WTC11 (cell line): ENCODE data around the gene TMEFF2. TPM values are rescaled to one million over a fixed set of nuclear protein-coding genes. Genes with fewer than 3 reads are reported as not detected.
A peak's percentile ranks its signal among the peaks of the same experiment; 100 is the strongest.

Experiments
- ATAC-seq: fragments of 200-7000 bp; cut with Tn5 transposase; 2 replicates; pipeline ENCODE4 v1.10.0; 2021; ENCODE audit warnings: mild to moderate bottlenecking, moderate library complexity
- CTCF ChIA-PET: fragments of 300-600 bp; sonication (Branson Sonifier 250); formaldehyde crosslinking; loops from one replicate; lab custom pipeline; 2021; ENCODE audit warnings: antibody characterized with exemption; lab: Charles Lee
- POLR2A ChIA-PET: fragments of 350-600 bp; sonication (Branson Sonifier 250); formaldehyde crosslinking; loops from one replicate; lab custom pipeline; 2021; ENCODE audit warnings: antibody characterized with exemption; lab: Charles Lee
- DNase-seq: peaks from one replicate; pipeline ENCODE4 v3.0.0; 2021; ENCODE audit warnings: low spot score
- H3K27ac Mint-ChIP-seq: 2 replicates; pipeline ENCODE4 v1.8.0; 2021; ENCODE audit warnings: mixed read lengths
- H3K27me3 Mint-ChIP-seq: 2 replicates; pipeline ENCODE4 v1.8.0; 2021; ENCODE audit warnings: low read depth, mild to moderate bottlenecking, moderate library complexity, mixed read lengths
- H3K36me3 Mint-ChIP-seq: 2 replicates; pipeline ENCODE4 v1.8.0; 2021; ENCODE audit warnings: mixed read lengths
- H3K4me1 Mint-ChIP-seq: 2 replicates; pipeline ENCODE4 v1.8.0; 2022; ENCODE audit warnings: mixed read lengths
- H3K4me3 Mint-ChIP-seq: 2 replicates; pipeline ENCODE4 v1.8.0; 2021; ENCODE audit warnings: mild to moderate bottlenecking, moderate library complexity, mixed read lengths
- H3K9me3 Mint-ChIP-seq: 2 replicates; pipeline ENCODE4 v1.8.0; 2021; ENCODE audit warnings: mixed read lengths
- ATF1 ChIP-seq: sonication (generic); formaldehyde crosslinking; IDR thresholded peaks from 2 replicates; pipeline ENCODE4 v1.8.1; 2023; ENCODE audit warnings: mild to moderate bottlenecking, moderate library complexity, missing genetic modification reagents
- CREM ChIP-seq: sonication (generic); formaldehyde crosslinking; IDR thresholded peaks from 2 replicates; pipeline ENCODE4 v1.8.1; 2022; ENCODE audit warnings: mild to moderate bottlenecking, missing genetic modification reagents, moderate library complexity
- ELF4 ChIP-seq: sonication (generic); formaldehyde crosslinking; IDR thresholded peaks from 2 replicates; pipeline ENCODE4 v1.8.1; 2022; ENCODE audit warnings: low read depth, mild to moderate bottlenecking, moderate library complexity, missing genetic modification reagents
- EMX1 ChIP-seq: fragments of 250-450 bp; sonication (Bioruptor Pico); IDR thresholded peaks from 2 replicates; pipeline ENCODE4 v1.8.0; 2021; ENCODE audit warnings: mild to moderate bottlenecking
- ETV6 ChIP-seq: sonication (generic); formaldehyde crosslinking; IDR thresholded peaks from 2 replicates; pipeline ENCODE4 v1.8.1; 2022; ENCODE audit warnings: mild to moderate bottlenecking, missing genetic modification reagents
- FOXK1 ChIP-seq: sonication (generic); formaldehyde crosslinking; IDR thresholded peaks from 2 replicates; pipeline ENCODE4 v1.8.0; 2022; ENCODE audit warnings: mild to moderate bottlenecking, moderate library complexity, missing genetic modification reagents
- GRHL2 ChIP-seq: fragments of 250-450 bp; sonication (Bioruptor Pico); IDR thresholded peaks from 2 replicates; pipeline ENCODE4 v1.8.0; 2022; ENCODE audit warnings: mild to moderate bottlenecking, moderate library complexity; ENCODE audit not compliant: insufficient replicate concordance, severe bottlenecking
- JUN ChIP-seq: sonication (generic); formaldehyde crosslinking; IDR thresholded peaks from 2 replicates; pipeline ENCODE4 v1.8.0; 2023; ENCODE audit warnings: mild to moderate bottlenecking, missing genetic modification reagents
- KAT7 ChIP-seq: sonication (generic); formaldehyde crosslinking; IDR thresholded peaks from 2 replicates; pipeline ENCODE4 v1.8.1; 2023; ENCODE audit warnings: missing genetic modification reagents, mild to moderate bottlenecking, borderline replicate concordance
- MXD4 ChIP-seq: fragments of 250-450 bp; sonication (Bioruptor Pico); IDR thresholded peaks from 2 replicates; pipeline ENCODE4 v1.8.0; 2021; ENCODE audit warnings: mild to moderate bottlenecking, moderate library complexity, borderline replicate concordance
- NFATC4 ChIP-seq: fragments of 250-450 bp; sonication (Bioruptor Pico); IDR thresholded peaks from 2 replicates; pipeline ENCODE4 v1.9.0; 2021; ENCODE audit warnings: mild to moderate bottlenecking
- PRRX2 ChIP-seq: fragments of 250-450 bp; sonication (Bioruptor Pico); IDR thresholded peaks from 2 replicates; pipeline ENCODE4 v1.8.0; 2021; ENCODE audit warnings: mild to moderate bottlenecking
- RELA ChIP-seq: sonication (generic); formaldehyde crosslinking; IDR thresholded peaks from 2 replicates; pipeline ENCODE4 v1.8.1; 2022; ENCODE audit warnings: missing genetic modification reagents, mild to moderate bottlenecking, borderline replicate concordance
- RORB ChIP-seq: fragments of 250-450 bp; sonication (Bioruptor Pico); IDR thresholded peaks from 2 replicates; pipeline ENCODE4 v1.9.0; 2021; ENCODE audit warnings: mild to moderate bottlenecking
- SP1 ChIP-seq: sonication (generic); formaldehyde crosslinking; conservative IDR thresholded peaks from 2 replicates; pipeline ENCODE4 v1.8.1; 2022; ENCODE audit warnings: missing genetic modification reagents
- TCF7 ChIP-seq: sonication (generic); formaldehyde crosslinking; IDR thresholded peaks from 2 replicates; pipeline ENCODE4 v1.8.0; 2022; ENCODE audit warnings: mild to moderate bottlenecking, low read depth, missing genetic modification reagents, moderate library complexity
- TP53 ChIP-seq: sonication (generic); formaldehyde crosslinking; IDR thresholded peaks from 2 replicates; pipeline ENCODE4 v1.8.1; 2023; ENCODE audit warnings: mild to moderate bottlenecking, missing genetic modification reagents
- ZNF121 ChIP-seq: sonication (generic); formaldehyde crosslinking; IDR thresholded peaks from 2 replicates; pipeline ENCODE4 v1.8.0; 2023; ENCODE audit warnings: missing genetic modification reagents
- ZNF138 ChIP-seq: sonication (generic); formaldehyde crosslinking; conservative IDR thresholded peaks from 2 replicates; pipeline ENCODE4 v1.8.1; 2022; ENCODE audit warnings: mild to moderate bottlenecking, moderate library complexity, missing genetic modification reagents
- ZNF317 ChIP-seq: sonication (generic); formaldehyde crosslinking; IDR thresholded peaks from 2 replicates; pipeline ENCODE4 v1.8.1; 2023; ENCODE audit warnings: low read depth, mild to moderate bottlenecking, moderate library complexity, missing genetic modification reagents, borderline replicate concordance
- total RNA-seq: library from RNA; stranded (reverse); gene quantifications from 3 replicates; pipeline ENCODE4 v1.2.3, GENCODE V29; 2021
- TF ChIP-seq, protein P1 (sequence below): sonication (generic); formaldehyde crosslinking; IDR thresholded peaks from 2 replicates; pipeline ENCODE4 v1.8.1; 2022; ENCODE audit warnings: low read depth, missing genetic modification reagents, borderline replicate concordance
- TF ChIP-seq, protein P2 (sequence below): sonication (generic); formaldehyde crosslinking; IDR thresholded peaks from 2 replicates; pipeline ENCODE4 v1.8.0; 2022; ENCODE audit warnings: missing genetic modification reagents
- TF ChIP-seq, protein P3 (sequence below): sonication (generic); formaldehyde crosslinking; IDR thresholded peaks from 2 replicates; pipeline ENCODE4 v1.8.1; 2022; ENCODE audit warnings: mild to moderate bottlenecking, moderate library complexity, missing genetic modification reagents
- TF ChIP-seq, protein P4 (sequence below): sonication (generic); formaldehyde crosslinking; IDR thresholded peaks from 2 replicates; pipeline ENCODE4 v1.8.0; 2022; ENCODE audit warnings: mild to moderate bottlenecking, missing genetic modification reagents
- TF ChIP-seq, protein P5 (sequence below): sonication (generic); formaldehyde crosslinking; IDR thresholded peaks from 2 replicates; pipeline ENCODE4 v1.8.0; 2023; ENCODE audit warnings: missing genetic modification reagents
- TF ChIP-seq, protein P6 (sequence below): sonication (generic); formaldehyde crosslinking; IDR thresholded peaks from 2 replicates; pipeline ENCODE4 v1.8.0; 2023; ENCODE audit warnings: mild to moderate bottlenecking, missing genetic modification reagents

The TMEFF2 gene
- total RNA-seq, 1 experiment from 2014 or later, result 2.3 TPM

DNA sequence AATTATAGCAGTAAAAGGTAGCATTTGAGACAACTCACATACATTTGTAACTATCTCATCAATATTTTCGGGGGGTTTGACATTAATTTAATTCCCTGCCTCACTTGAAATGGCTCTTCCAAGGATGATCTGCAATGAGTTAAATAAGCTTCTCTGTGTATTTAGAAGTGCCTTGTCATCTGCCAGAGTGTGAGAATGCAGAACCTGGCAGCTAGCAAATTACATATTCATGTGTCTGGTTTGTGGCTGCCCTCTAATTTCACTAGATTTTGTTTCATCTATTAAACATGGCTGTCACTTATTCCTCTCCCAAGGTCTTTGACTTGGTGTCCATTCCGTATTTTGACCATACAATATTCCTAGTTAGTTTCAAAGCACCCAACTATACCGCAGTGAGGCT, 189.5 kb downstream of the TMEFF2 start:
- CTCF ChIA-PET, result no interaction called here
- TF ChIP-seq, protein P1, sequence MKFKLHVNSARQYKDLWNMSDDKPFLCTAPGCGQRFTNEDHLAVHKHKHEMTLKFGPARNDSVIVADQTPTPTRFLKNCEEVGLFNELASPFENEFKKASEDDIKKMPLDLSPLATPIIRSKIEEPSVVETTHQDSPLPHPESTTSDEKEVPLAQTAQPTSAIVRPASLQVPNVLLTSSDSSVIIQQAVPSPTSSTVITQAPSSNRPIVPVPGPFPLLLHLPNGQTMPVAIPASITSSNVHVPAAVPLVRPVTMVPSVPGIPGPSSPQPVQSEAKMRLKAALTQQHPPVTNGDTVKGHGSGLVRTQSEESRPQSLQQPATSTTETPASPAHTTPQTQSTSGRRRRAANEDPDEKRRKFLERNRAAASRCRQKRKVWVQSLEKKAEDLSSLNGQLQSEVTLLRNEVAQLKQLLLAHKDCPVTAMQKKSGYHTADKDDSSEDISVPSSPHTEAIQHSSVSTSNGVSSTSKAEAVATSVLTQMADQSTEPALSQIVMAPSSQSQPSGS, result no peak
- TF ChIP-seq SP1 (CRISPR knock-in tag) (no peak), ATF1 (CRISPR knock-in tag) (no peak), NFATC4 (no peak), GRHL2 (CRISPR knock-in tag) (no peak), PRRX2 (CRISPR knock-in tag) (no peak), KAT7 (no peak), TCF7 (CRISPR knock-in tag) (no peak), ETV6 (no peak), RELA (CRISPR knock-in tag) (no peak), FOXK1 (CRISPR knock-in tag) (no peak), EMX1 (CRISPR knock-in tag) (no peak), CREM (no peak), ZNF121 (CRISPR knock-in tag) (no peak), TP53 (CRISPR knock-in tag) (no peak)
- TF ChIP-seq, protein P2, sequence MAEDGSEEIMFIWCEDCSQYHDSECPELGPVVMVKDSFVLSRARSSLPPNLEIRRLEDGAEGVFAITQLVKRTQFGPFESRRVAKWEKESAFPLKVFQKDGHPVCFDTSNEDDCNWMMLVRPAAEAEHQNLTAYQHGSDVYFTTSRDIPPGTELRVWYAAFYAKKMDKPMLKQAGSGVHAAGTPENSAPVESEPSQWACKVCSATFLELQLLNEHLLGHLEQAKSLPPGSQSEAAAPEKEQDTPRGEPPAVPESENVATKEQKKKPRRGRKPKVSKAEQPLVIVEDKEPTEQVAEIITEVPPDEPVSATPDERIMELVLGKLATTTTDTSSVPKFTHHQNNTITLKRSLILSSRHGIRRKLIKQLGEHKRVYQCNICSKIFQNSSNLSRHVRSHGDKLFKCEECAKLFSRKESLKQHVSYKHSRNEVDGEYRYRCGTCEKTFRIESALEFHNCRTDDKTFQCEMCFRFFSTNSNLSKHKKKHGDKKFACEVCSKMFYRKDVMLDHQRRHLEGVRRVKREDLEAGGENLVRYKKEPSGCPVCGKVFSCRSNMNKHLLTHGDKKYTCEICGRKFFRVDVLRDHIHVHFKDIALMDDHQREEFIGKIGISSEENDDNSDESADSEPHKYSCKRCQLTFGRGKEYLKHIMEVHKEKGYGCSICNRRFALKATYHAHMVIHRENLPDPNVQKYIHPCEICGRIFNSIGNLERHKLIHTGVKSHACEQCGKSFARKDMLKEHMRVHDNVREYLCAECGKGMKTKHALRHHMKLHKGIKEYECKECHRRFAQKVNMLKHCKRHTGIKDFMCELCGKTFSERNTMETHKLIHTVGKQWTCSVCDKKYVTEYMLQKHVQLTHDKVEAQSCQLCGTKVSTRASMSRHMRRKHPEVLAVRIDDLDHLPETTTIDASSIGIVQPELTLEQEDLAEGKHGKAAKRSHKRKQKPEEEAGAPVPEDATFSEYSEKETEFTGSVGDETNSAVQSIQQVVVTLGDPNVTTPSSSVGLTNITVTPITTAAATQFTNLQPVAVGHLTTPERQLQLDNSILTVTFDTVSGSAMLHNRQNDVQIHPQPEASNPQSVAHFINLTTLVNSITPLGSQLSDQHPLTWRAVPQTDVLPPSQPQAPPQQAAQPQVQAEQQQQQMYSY (CRISPR knock-in tag), result no peak
- TF ChIP-seq, protein P3, sequence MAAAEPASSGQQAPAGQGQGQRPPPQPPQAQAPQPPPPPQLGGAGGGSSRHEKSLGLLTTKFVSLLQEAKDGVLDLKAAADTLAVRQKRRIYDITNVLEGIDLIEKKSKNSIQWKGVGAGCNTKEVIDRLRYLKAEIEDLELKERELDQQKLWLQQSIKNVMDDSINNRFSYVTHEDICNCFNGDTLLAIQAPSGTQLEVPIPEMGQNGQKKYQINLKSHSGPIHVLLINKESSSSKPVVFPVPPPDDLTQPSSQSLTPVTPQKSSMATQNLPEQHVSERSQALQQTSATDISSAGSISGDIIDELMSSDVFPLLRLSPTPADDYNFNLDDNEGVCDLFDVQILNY (CRISPR knock-in tag), result no peak
- no peak for ATAC-seq
- DNase-seq, result no peak
- H3K36me3 Mint-ChIP-seq, result peaks cover 12% of the 10 kb centered on the region; the same call in 1 of the 2 replicates
- H3K9me3 Mint-ChIP-seq, result peaks cover 13% of the 10 kb centered on the region
- H3K4me3 Mint-ChIP-seq, result no peak overlapping the region
- POLR2A ChIA-PET, result no interaction called here
- no peaks in the 10 kb centered on the region for H3K27me3 Mint-ChIP-seq
- no peak overlapping the region for H3K27ac Mint-ChIP-seq
- H3K4me1 Mint-ChIP-seq, result peaks cover 51% of the 10 kb centered on the region

DNA sequence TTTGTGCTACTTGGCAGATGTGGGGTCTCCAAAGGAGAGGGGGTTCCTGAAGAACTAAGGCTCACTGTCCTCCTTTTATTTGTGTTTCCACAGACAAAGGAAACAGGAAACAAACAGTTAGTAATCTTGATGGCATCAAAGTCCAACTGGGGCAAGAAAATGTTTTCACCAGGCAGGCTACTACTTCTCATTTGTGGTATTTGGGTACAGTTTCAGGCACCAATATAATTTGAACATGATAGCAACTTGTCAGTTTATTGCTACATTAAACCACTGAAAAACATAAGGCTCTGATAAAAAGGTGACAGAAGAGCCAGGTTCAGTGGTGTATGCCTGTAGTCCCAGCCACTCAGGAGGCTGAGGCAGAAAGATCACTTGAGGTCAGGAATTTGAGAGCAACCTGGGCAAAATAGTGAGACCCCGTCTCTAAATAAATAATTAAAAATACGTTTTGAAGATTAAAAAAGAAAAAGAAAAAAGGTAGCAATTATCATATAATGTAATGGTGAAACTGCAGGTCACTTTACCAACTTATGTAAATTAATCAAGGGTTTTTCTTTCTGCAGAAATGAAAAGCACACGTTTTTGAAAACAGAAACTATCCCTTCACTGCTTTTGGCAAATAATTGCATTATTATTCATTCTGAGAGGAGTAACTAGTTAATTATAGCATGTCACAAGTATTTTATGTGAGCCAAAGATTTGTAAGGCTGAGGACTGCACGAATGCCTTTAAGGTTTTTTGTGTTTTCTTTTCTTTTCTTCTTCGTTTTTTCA, 190.4 kb downstream of the TMEFF2 start:
- CTCF ChIA-PET, result no interaction called here
- peaks cover 50% of the 10 kb centered on the region for H3K4me1 Mint-ChIP-seq
- POLR2A ChIA-PET, result no interaction called here
- no peak for DNase-seq
- peak overlapping the region; percentile 7 for H3K27ac Mint-ChIP-seq
- H3K9me3 Mint-ChIP-seq, result peaks cover 13% of the 10 kb centered on the region
- peaks cover 12% of the 10 kb centered on the region; the same call in 1 of the 2 replicates for H3K36me3 Mint-ChIP-seq
- no peaks in the 10 kb centered on the region for H3K27me3 Mint-ChIP-seq
- no peak for ATAC-seq
- H3K4me3 Mint-ChIP-seq, result no peak overlapping the region
- TF ChIP-seq RORB (CRISPR knock-in tag) (no peak), ZNF138 (CRISPR knock-in tag) (no peak), JUN (CRISPR knock-in tag) (no peak), ZNF317 (CRISPR knock-in tag) (no peak), MXD4 (CRISPR knock-in tag) (no peak), ELF4 (CRISPR knock-in tag) (no peak)
- TF ChIP-seq, protein P4, sequence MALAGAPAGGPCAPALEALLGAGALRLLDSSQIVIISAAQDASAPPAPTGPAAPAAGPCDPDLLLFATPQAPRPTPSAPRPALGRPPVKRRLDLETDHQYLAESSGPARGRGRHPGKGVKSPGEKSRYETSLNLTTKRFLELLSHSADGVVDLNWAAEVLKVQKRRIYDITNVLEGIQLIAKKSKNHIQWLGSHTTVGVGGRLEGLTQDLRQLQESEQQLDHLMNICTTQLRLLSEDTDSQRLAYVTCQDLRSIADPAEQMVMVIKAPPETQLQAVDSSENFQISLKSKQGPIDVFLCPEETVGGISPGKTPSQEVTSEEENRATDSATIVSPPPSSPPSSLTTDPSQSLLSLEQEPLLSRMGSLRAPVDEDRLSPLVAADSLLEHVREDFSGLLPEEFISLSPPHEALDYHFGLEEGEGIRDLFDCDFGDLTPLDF (CRISPR knock-in tag), result no peak
- TF ChIP-seq, protein P5, sequence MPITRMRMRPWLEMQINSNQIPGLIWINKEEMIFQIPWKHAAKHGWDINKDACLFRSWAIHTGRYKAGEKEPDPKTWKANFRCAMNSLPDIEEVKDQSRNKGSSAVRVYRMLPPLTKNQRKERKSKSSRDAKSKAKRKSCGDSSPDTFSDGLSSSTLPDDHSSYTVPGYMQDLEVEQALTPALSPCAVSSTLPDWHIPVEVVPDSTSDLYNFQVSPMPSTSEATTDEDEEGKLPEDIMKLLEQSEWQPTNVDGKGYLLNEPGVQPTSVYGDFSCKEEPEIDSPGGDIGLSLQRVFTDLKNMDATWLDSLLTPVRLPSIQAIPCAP (CRISPR knock-in tag), result no peak
- TF ChIP-seq, protein P6, sequence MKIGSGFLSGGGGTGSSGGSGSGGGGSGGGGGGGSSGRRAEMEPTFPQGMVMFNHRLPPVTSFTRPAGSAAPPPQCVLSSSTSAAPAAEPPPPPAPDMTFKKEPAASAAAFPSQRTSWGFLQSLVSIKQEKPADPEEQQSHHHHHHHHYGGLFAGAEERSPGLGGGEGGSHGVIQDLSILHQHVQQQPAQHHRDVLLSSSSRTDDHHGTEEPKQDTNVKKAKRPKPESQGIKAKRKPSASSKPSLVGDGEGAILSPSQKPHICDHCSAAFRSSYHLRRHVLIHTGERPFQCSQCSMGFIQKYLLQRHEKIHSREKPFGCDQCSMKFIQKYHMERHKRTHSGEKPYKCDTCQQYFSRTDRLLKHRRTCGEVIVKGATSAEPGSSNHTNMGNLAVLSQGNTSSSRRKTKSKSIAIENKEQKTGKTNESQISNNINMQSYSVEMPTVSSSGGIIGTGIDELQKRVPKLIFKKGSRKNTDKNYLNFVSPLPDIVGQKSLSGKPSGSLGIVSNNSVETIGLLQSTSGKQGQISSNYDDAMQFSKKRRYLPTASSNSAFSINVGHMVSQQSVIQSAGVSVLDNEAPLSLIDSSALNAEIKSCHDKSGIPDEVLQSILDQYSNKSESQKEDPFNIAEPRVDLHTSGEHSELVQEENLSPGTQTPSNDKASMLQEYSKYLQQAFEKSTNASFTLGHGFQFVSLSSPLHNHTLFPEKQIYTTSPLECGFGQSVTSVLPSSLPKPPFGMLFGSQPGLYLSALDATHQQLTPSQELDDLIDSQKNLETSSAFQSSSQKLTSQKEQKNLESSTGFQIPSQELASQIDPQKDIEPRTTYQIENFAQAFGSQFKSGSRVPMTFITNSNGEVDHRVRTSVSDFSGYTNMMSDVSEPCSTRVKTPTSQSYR (CRISPR knock-in tag), result no peak
